Activated T-cell treated with anti-CD3 and anti-CD28 coated beads, Interleukin-2, amount 50 U/mL, for 72 hours (primary cell): ENCODE results near the gene RNF144A. TPM values are rescaled to one million over a fixed set of nuclear protein-coding genes. Genes with fewer than 3 reads are reported as not detected.

Source experiments
- ATAC-seq, 2 donors: fragments of 150-1000 bp; cut with Tn5 transposase; replicated peaks in 1 of 2; 2 replicates each; pipeline ENCODE4 v1.10.0; 2021; ENCODE audit warnings: moderate library complexity in 2 of 2, mild to moderate bottlenecking in 1 of 2
- DNase-seq, 2 donors: peaks; one replicate each; pipeline ENCODE4 v3.0.0; 2021 to 2022; ENCODE audit warnings: mixed read lengths in 1 of 2
- H3K27ac Mint-ChIP-seq: one replicate; pipeline ENCODE4 v1.8.0; 2022; ENCODE audit warnings: mild to moderate bottlenecking, moderate library complexity, mixed read lengths
- H3K27me3 Mint-ChIP-seq: one replicate; pipeline ENCODE4 v1.8.0; 2022; ENCODE audit warnings: low read depth, mixed read lengths
- H3K36me3 Mint-ChIP-seq, 2 donors: one replicate each; pipeline ENCODE4 v1.8.0; 2022; ENCODE audit warnings: mixed read lengths in 2 of 2, mild to moderate bottlenecking in 1 of 2; ENCODE audit not compliant: insufficient read depth in 2 of 2
- H3K4me1 Mint-ChIP-seq: one replicate; pipeline ENCODE4 v1.8.0; 2022; ENCODE audit warnings: low read depth, mixed read lengths
- H3K4me3 Mint-ChIP-seq, 2 donors: one replicate each; pipeline ENCODE4 v1.8.0; 2022; ENCODE audit warnings: mild to moderate bottlenecking in 2 of 2, mixed read lengths in 2 of 2, moderate library complexity in 2 of 2
- H3K9me3 Mint-ChIP-seq, 2 donors: one replicate each; pipeline ENCODE4 v1.8.0; 2022; ENCODE audit warnings: mixed read lengths in 2 of 2
- total RNA-seq, 2 donors: library from RNA; stranded (reverse); gene quantifications; one replicate each; pipeline ENCODE4 v1.2.3, GENCODE V29; 2022

The RNF144A gene
- total RNA-seq, 2 donors from 2014 or later = 52.1 to 73.9 TPM

- Mint-ChIP-seq H3K9me3 (no peaks in the 10 kb centered on the region), H3K4me3 (no peak overlapping the region), H3K27ac (peak overlapping the region; percentile 47), H3K36me3 (peaks cover 6 to 19% of the 10 kb centered on the region in 2 donors), H3K27me3 (no peaks in the 10 kb centered on the region), H3K4me1 (peaks cover 25% of the 10 kb centered on the region)
- ATAC-seq = no peak
- no peak for DNase-seq
These were observed 46.5 kb downstream of the RNF144A start for GRCh38 chr2:6963727-6964126.

GRCh38 chr2:6965071-6965795 lies 48.0 kb downstream of the RNF144A start:
- H3K27me3 Mint-ChIP-seq = no peaks in the 10 kb centered on the region
- peaks cover 11% of the 10 kb centered on the region for H3K4me1 Mint-ChIP-seq
- peaks cover 6 to 28% of the 10 kb centered on the region in 2 donors for H3K36me3 Mint-ChIP-seq
- no peaks in the 10 kb centered on the region for H3K9me3 Mint-ChIP-seq
- H3K4me3 Mint-ChIP-seq = no peak overlapping the region
- ATAC-seq (no peak), DNase-seq (no peak)
- H3K27ac Mint-ChIP-seq = no peak overlapping the region

DNA sequence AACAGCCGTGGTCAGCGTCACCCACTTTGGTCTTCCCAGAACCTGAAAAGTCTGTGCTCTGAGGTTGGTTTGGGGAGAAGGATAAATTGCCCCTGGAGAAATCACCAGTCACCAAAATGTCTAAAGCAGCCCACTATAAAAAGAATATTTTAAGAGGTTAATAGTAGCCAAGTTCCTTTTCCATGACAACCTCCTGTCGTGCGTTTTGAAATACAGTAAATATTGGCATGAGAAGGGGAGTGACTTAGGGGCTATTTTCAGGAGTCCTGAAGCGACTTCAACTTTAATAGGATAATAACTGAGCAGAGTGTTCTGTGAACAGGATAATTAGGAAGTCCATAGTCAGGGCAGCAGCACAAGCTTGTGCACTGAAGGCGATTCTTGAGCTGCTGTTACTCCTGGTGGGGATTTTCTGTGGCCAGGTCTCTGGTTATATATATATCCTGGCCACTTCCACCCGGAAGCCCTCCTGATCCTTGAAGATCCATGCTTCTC lies 49.3 kb downstream of the RNF144A start:
- Mint-ChIP-seq H3K27me3 (no peaks in the 10 kb centered on the region), H3K27ac (no peak overlapping the region), H3K9me3 (no peaks in the 10 kb centered on the region), H3K4me1 (peaks cover 5% of the 10 kb centered on the region), H3K36me3 (peaks cover 6 to 33% of the 10 kb centered on the region in 2 donors), H3K4me3 (no peak overlapping the region)
- DNase-seq (no peak), ATAC-seq (no peak)

GRCh38 chr2:6967301-6967700 lies 50.1 kb downstream of the RNF144A start:
- Mint-ChIP-seq H3K4me1 (peaks cover 5% of the 10 kb centered on the region), H3K27me3 (no peaks in the 10 kb centered on the region), H3K27ac (no peak overlapping the region), H3K4me3 (no peak overlapping the region), H3K36me3 (peaks cover 6 to 30% of the 10 kb centered on the region in 2 donors), H3K9me3 (no peaks in the 10 kb centered on the region)
- DNase-seq = no peak
- ATAC-seq = no peak

DNA sequence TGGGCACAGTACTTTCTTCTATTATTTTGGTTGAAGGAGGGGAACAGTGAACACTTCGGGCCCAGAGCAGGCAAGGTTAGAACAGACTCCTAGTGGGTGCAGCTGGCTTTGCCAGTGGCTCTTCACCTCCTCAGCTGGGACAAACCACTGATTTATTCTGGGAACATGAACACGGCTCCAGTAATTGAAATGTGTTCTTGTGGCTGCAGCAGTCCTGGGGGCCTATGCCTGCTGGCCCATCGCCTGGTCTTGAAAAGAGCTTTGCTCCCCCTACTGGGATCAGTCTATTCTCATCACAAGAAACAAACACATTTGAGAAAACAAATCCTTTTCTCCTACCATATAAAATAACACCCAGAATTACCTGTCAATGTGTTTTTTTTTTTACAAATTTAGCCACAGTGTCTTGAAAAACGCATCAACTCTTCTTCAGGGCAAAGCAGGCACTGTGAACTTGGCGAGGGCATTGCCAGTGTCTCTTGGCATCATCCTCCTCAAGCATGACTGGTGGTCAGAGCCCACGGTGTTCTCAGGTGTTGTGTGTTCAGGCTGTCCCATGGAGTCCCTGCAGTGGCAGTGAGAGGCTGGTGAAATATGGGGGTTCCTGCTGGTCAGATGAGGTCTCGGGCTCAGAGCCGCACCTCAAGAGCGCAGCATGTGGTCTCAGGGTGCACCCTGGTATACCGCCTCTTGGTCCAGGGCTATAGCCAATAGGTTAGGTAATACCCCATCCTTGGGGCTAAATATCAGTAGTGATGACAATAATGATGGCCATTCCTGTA lies 51.3 kb downstream of the RNF144A start:
- Mint-ChIP-seq H3K9me3 (no peaks in the 10 kb centered on the region), H3K4me3 (no peak overlapping the region), H3K4me1 (peaks cover 5% of the 10 kb centered on the region), H3K27me3 (no peaks in the 10 kb centered on the region), H3K36me3 (peaks cover 2 to 28% of the 10 kb centered on the region in 2 donors), H3K27ac (no peak overlapping the region)
- DNase-seq (no peak), ATAC-seq (no peak)

DNA sequence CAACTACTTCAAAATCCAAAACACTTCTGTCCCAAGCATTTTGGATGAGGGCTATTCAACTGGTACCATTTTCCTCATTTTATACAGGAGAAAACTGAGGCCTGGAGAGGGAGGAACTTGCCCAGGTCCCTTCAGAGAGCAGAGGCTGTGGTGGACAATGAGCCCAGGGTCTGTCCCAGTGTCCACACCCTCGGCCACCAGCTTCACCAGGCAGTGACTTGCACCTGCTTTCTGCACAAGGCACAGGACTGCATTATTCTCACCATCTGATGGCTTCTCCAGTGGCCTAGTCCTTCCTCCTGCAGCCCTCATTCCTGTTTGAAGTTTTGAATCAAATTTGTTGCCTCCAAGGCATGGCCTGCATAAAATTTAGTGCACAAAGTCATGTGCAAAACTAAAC lies 53.3 kb downstream of the RNF144A start:
- no peak overlapping the region for H3K27ac Mint-ChIP-seq
- DNase-seq = no peak
- H3K4me1 Mint-ChIP-seq = peaks cover 5% of the 10 kb centered on the region
- ATAC-seq = no peak
- no peaks in the 10 kb centered on the region for H3K9me3 Mint-ChIP-seq
- no peak overlapping the region for H3K4me3 Mint-ChIP-seq
- H3K36me3 Mint-ChIP-seq = peaks cover 0 to 28% of the 10 kb centered on the region in 2 donors
- no peaks in the 10 kb centered on the region for H3K27me3 Mint-ChIP-seq

GRCh38 chr2:6970976-6971480 lies 53.8 kb downstream of the RNF144A start:
- H3K9me3 Mint-ChIP-seq = no peaks in the 10 kb centered on the region
- peaks cover 5% of the 10 kb centered on the region for H3K4me1 Mint-ChIP-seq
- H3K27ac Mint-ChIP-seq = no peak overlapping the region
- ATAC-seq = no peak
- peaks cover 0 to 28% of the 10 kb centered on the region in 2 donors for H3K36me3 Mint-ChIP-seq
- DNase-seq = no peak
- H3K27me3 Mint-ChIP-seq = no peaks in the 10 kb centered on the region
- H3K4me3 Mint-ChIP-seq = no peak overlapping the region

GRCh38 chr2:6971502-6971901 lies 54.3 kb downstream of the RNF144A start:
- DNase-seq (no peak), ATAC-seq (no peak)
- peaks cover 5% of the 10 kb centered on the region for H3K4me1 Mint-ChIP-seq
- no peak overlapping the region for H3K4me3 Mint-ChIP-seq
- no peaks in the 10 kb centered on the region for H3K9me3 Mint-ChIP-seq
- no peak overlapping the region for H3K27ac Mint-ChIP-seq
- no peaks in the 10 kb centered on the region for H3K27me3 Mint-ChIP-seq
- peaks cover 0 to 28% of the 10 kb centered on the region in 2 donors for H3K36me3 Mint-ChIP-seq

GRCh38 chr2:6972067-6972710 lies 55.0 kb downstream of the RNF144A start:
- Mint-ChIP-seq H3K36me3 (peaks cover 0 to 28% of the 10 kb centered on the region in 2 donors), H3K4me1 (peaks cover 5% of the 10 kb centered on the region), H3K27me3 (no peaks in the 10 kb centered on the region), H3K27ac (peak overlapping the region; percentile 26), H3K4me3 (no peak overlapping the region), H3K9me3 (no peaks in the 10 kb centered on the region)
- ATAC-seq (no peak), DNase-seq (no peak)

DNA sequence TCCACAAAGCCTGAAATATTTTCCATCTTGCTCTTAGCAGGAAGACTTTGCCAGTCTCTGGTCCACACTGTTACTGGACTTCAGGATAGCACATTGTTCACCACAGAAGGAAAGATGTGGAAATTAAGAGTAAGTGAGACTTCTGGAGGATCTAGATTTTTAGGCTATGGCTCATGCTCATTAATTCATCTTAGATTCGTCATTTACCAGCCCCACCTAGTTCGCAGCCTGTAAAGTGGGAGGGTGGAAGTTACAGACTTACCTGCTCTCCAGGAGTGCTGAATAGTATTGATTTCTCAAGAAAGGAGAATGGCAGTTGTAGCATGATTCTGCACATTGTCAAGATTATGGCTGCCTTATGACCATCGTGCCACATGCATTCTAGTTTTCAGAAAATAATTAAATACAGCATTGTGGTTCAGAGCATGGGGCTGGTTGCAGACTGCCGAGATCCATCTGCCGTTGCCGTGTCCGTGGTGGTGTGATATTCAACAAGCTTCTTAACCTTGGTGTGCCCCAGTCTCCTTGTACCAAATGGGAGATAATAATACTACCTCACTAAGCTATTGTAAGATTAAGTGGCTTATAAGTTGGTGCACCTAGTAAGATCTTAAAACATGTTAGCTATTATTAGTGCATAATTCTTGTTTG lies 56.8 kb downstream of the RNF144A start:
- Mint-ChIP-seq H3K4me1 (peaks cover 5% of the 10 kb centered on the region), H3K4me3 (no peak overlapping the region), H3K27ac (no peak overlapping the region), H3K9me3 (no peaks in the 10 kb centered on the region), H3K27me3 (no peaks in the 10 kb centered on the region), H3K36me3 (peaks cover 0 to 37% of the 10 kb centered on the region in 2 donors)
- ATAC-seq (no peak), DNase-seq (no peak)

DNA sequence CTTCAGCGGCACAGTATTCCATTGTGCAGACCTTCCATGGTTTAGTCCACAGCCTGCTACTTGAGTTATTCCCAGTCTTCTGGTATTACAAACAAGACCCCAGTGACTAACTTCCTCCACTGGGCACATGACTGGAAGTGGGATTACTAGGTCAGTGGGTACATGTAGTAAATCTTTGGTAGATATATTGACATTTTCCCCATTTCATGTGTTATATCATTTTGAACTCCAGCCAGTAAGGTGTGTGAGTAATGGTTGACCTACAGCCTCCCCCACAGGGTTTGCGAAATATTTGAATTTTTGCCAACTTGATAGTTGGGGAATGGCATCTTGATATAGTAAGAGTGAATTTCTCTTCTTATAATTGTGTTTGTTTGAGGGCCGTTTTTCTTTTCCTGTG lies 58.8 kb downstream of the RNF144A start:
- H3K9me3 Mint-ChIP-seq = no peaks in the 10 kb centered on the region
- peaks cover 3 to 36% of the 10 kb centered on the region in 2 donors for H3K36me3 Mint-ChIP-seq
- DNase-seq = no peak
- H3K27ac Mint-ChIP-seq = no peak overlapping the region
- H3K4me3 Mint-ChIP-seq = no peak overlapping the region
- no peak for ATAC-seq
- H3K4me1 Mint-ChIP-seq = peaks cover 3% of the 10 kb centered on the region
- no peaks in the 10 kb centered on the region for H3K27me3 Mint-ChIP-seq

DNA sequence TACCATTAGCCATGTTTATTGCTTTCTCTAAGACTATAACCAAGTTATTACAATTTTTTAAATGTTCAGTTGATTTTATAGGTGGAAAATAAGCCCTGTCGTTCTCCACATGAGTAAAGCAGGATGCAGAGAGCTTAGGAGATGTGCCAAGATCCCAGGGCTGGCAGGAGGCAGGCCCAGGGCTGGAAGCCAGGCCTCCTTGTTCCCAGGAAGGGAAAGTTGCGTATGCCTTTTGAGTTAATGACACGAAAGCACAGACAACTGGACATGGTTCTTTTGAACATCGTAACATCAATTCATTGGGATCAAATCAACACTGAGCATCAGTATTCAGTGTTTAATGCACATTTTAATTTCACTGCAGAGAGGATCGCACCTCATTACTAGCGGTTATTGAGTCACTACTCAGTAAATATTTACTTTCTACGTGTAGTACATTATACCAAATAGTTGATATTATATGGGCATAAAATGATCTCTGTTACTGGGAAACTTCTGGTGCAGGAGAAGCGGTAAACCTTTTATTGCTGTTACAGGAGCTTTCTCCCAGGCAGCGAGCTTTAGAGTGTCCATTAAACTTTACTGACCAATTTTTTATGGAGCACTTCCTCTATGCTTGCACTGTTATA lies 60.0 kb downstream of the RNF144A start:
- DNase-seq (no peak), ATAC-seq (no peak)
- Mint-ChIP-seq H3K27ac (no peak overlapping the region), H3K9me3 (peaks cover 0 to 5% of the 10 kb centered on the region in 2 donors), H3K4me3 (no peak overlapping the region), H3K36me3 (peaks cover 7 to 41% of the 10 kb centered on the region in 2 donors), H3K27me3 (no peaks in the 10 kb centered on the region), H3K4me1 (no peaks in the 10 kb centered on the region)
